ENCODE results near the gene A2M. TPM values are rescaled to one million over a fixed set of nuclear protein-coding genes. Genes with fewer than 3 reads are reported as not detected.

A2M gene
- total RNA-seq, 1 donor from 2014 or later, result 4.2 TPM

GRCh38 chr12:9104767-9105423 lies 10.8 kb downstream of the A2M start:
- Mint-ChIP-seq H3K9me3 (ENCODE audit: unreplicated experiment) (no peaks in the 10 kb centered on the region), H3K27me3 (ENCODE audit: low read depth, unreplicated experiment) (no peaks in the 10 kb centered on the region), H3K36me3 (ENCODE audit: low read depth, unreplicated experiment) (no peaks in the 10 kb centered on the region), H3K27ac (ENCODE audit: unreplicated experiment) (no peak overlapping the region), H3K4me1 (ENCODE audit: low read depth, unreplicated experiment) (no peaks in the 10 kb centered on the region), H3K4me3 (ENCODE audit: unreplicated experiment) (no peak overlapping the region)
- H3K4me2 ChIP-seq (ENCODE audit: low read length), result no peak overlapping the region
- no peaks in the 10 kb centered on the region for H3K79me2 ChIP-seq (ENCODE audit: insufficient read depth, low read length)
- H3K4me1 ChIP-seq (ENCODE audit: insufficient read depth, low read length), result no peaks in the 10 kb centered on the region
- no peak overlapping the region for H2AFZ ChIP-seq (ENCODE audit: low read depth, low read length)
- no peaks in the 10 kb centered on the region for H3K36me3 ChIP-seq (ENCODE audit: insufficient read depth, low read length)
- H3K4me3 ChIP-seq (ENCODE audit: insufficient read depth, low read depth, low read length), result no peak overlapping the region
- H3K9me3 ChIP-seq (ENCODE audit: insufficient read depth, low read depth, low read length), result no peaks in the 10 kb centered on the region
- H3K27ac ChIP-seq (ENCODE audit: low read depth, low read length), result no peak overlapping the region
- DNase-seq (ENCODE audit: low read depth) (no peak), FAIRE-seq (no peak)
- no peaks in the 10 kb centered on the region for H4K20me1 ChIP-seq (ENCODE audit: insufficient read depth, low read length)
- H3K27me3 ChIP-seq (ENCODE audit: insufficient read depth, low read length), result no peaks in the 10 kb centered on the region
- TF ChIP-seq EZH2 (IDR thresholded peaks at IDR 0.05; ENCODE audit: insufficient read depth, low read length), result no peak
- no peak for TF ChIP-seq CTCF (IDR thresholded peaks at IDR 0.05; ENCODE audit: insufficient read depth, low read depth, low read length)
- H3K9ac ChIP-seq (ENCODE audit: low read length), result no peak overlapping the region

GRCh38 chr12:9104087-9104486 lies 11.6 kb downstream of the A2M start:
- H3K36me3 Mint-ChIP-seq (ENCODE audit: low read depth, unreplicated experiment), result no peaks in the 10 kb centered on the region
- H3K9ac ChIP-seq (ENCODE audit: low read length), result no peak overlapping the region
- no peak overlapping the region for H3K4me2 ChIP-seq (ENCODE audit: low read length)
- H3K79me2 ChIP-seq (ENCODE audit: insufficient read depth, low read length), result no peaks in the 10 kb centered on the region
- H3K27ac ChIP-seq (ENCODE audit: low read depth, low read length), result no peak overlapping the region
- no peak overlapping the region for H3K4me3 ChIP-seq (ENCODE audit: insufficient read depth, low read depth, low read length)
- H3K36me3 ChIP-seq (ENCODE audit: insufficient read depth, low read length), result no peaks in the 10 kb centered on the region
- H3K27me3 Mint-ChIP-seq (ENCODE audit: low read depth, unreplicated experiment), result no peaks in the 10 kb centered on the region
- DNase-seq (ENCODE audit: low read depth) (no peak), FAIRE-seq (no peak)
- H3K27me3 ChIP-seq (ENCODE audit: insufficient read depth, low read length), result no peaks in the 10 kb centered on the region
- no peaks in the 10 kb centered on the region for H3K4me1 ChIP-seq (ENCODE audit: insufficient read depth, low read length)
- H3K9me3 Mint-ChIP-seq (ENCODE audit: unreplicated experiment), result no peaks in the 10 kb centered on the region
- no peak overlapping the region for H3K27ac Mint-ChIP-seq (ENCODE audit: unreplicated experiment)
- H2AFZ ChIP-seq (ENCODE audit: low read depth, low read length), result no peak overlapping the region
- H4K20me1 ChIP-seq (ENCODE audit: insufficient read depth, low read length), result no peaks in the 10 kb centered on the region
- H3K4me3 Mint-ChIP-seq (ENCODE audit: unreplicated experiment), result no peak overlapping the region
- TF ChIP-seq EZH2 (IDR thresholded peaks at IDR 0.05; ENCODE audit: insufficient read depth, low read length), result no peak
- TF ChIP-seq CTCF (IDR thresholded peaks at IDR 0.05; ENCODE audit: insufficient read depth, low read depth, low read length), result no peak
- H3K9me3 ChIP-seq (ENCODE audit: insufficient read depth, low read depth, low read length), result no peaks in the 10 kb centered on the region
- H3K4me1 Mint-ChIP-seq (ENCODE audit: low read depth, unreplicated experiment), result no peaks in the 10 kb centered on the region

GRCh38 chr12:9103050-9103849 lies 12.5 kb downstream of the A2M start:
- Histone ChIP-seq H3K79me2 (ENCODE audit: insufficient read depth, low read length) (no peaks in the 10 kb centered on the region), H3K9ac (ENCODE audit: low read length) (no peak overlapping the region), H4K20me1 (ENCODE audit: insufficient read depth, low read length) (no peaks in the 10 kb centered on the region), H3K27ac (ENCODE audit: low read depth, low read length) (no peak overlapping the region), H3K4me3 (ENCODE audit: insufficient read depth, low read depth, low read length) (no peak overlapping the region), H3K9me3 (ENCODE audit: insufficient read depth, low read depth, low read length) (no peaks in the 10 kb centered on the region), H3K4me2 (ENCODE audit: low read length) (no peak overlapping the region), H2AFZ (ENCODE audit: low read depth, low read length) (no peak overlapping the region), H3K36me3 (ENCODE audit: insufficient read depth, low read length) (no peaks in the 10 kb centered on the region), H3K27me3 (ENCODE audit: insufficient read depth, low read length) (no peaks in the 10 kb centered on the region), H3K4me1 (ENCODE audit: insufficient read depth, low read length) (no peaks in the 10 kb centered on the region)
- FAIRE-seq, result no peak
- DNase-seq (ENCODE audit: low read depth), result no peak
- Mint-ChIP-seq H3K9me3 (ENCODE audit: unreplicated experiment) (no peaks in the 10 kb centered on the region), H3K36me3 (ENCODE audit: low read depth, unreplicated experiment) (no peaks in the 10 kb centered on the region), H3K4me3 (ENCODE audit: unreplicated experiment) (no peak overlapping the region), H3K4me1 (ENCODE audit: low read depth, unreplicated experiment) (no peaks in the 10 kb centered on the region), H3K27ac (ENCODE audit: unreplicated experiment) (no peak overlapping the region), H3K27me3 (ENCODE audit: low read depth, unreplicated experiment) (no peaks in the 10 kb centered on the region)
- TF ChIP-seq CTCF (IDR thresholded peaks at IDR 0.05; ENCODE audit: insufficient read depth, low read depth, low read length) (no peak), EZH2 (IDR thresholded peaks at IDR 0.05; ENCODE audit: insufficient read depth, low read length) (no peak)
